SK-N-SH (cell line): Measurements from ENCODE around the gene GCNT2. TPM values are rescaled to one million over a fixed set of nuclear protein-coding genes. Genes with fewer than 3 reads are reported as not detected.
"Not testable (repeated sequence)": the region's sequence is repeated elsewhere in the genome, so short reads cannot be mapped to it uniquely, and the experiment has no call there.

Experiments
- CTCF ChIA-PET: fragments of 300-600, 350-600 bp; formaldehyde crosslinking; extraction: SDS; loops from one replicate; lab custom pipeline; 2021; lab: Yijun Ruan, JAX
- POLR2A ChIA-PET: fragments of 350-600 bp; sonication (Branson Sonifier 250); formaldehyde crosslinking; extraction: SDS; loops from one replicate; lab custom pipeline; 2020; ENCODE audit warnings: antibody characterized with exemption, inconsistent platforms; lab: Yijun Ruan, JAX
- DNase-seq: peaks from one replicate; pipeline ENCODE4 v3.0.0; 2012
- H2AFZ ChIP-seq: fragments of 200-600 bp; sonication (generic); 2 replicates; pipeline ENCODE4 v1.8.1; 2016; ENCODE audit warnings: antibody characterized with exemption, mild to moderate bottlenecking, low read depth
- H3F3A ChIP-seq: fragments of 200-600 bp; sonication (generic); replicated peaks from 2 replicates; pipeline ENCODE3; 2016; ENCODE audit warnings: antibody characterized with exemption, mild to moderate bottlenecking; ENCODE audit not compliant: insufficient read depth
- H3K27ac ChIP-seq, 2 experiments: fragments of 200-500 bp in 1 of 2; fragments of 200-600 bp in 1 of 2; sonication (Bioruptor generic) in 1 of 2; sonication (generic), shearing (Covaris generic) in 1 of 2; 2 replicates each; pipeline versions ENCODE4 v1.5.1 to v1.6.1; 2014 to 2016; ENCODE audit warnings: low read depth in 2 of 2, inconsistent platforms in 1 of 2, low read length in 1 of 2, mild to moderate bottlenecking in 1 of 2, mixed read lengths in 1 of 2
- H3K27me3 ChIP-seq: fragments of 200-600 bp; sonication (generic), shearing (Covaris generic); 2 replicates; pipeline ENCODE4 v1.6.1; 2016; ENCODE audit warnings: mixed run types; ENCODE audit not compliant: insufficient read depth
- H3K36me3 ChIP-seq, 2 experiments: fragments of 200-500 bp in 1 of 2; fragments of 200-600 bp in 1 of 2; sonication (Bioruptor generic) in 1 of 2; sonication (generic) in 1 of 2; replicated peaks in 1 of 2; 2 replicates each; pipeline versions ENCODE3 to v1.5.1; 2014 to 2016; ENCODE audit warnings: low read length in 1 of 2, mild to moderate bottlenecking in 1 of 2; ENCODE audit not compliant: insufficient read depth in 2 of 2, control insufficient read depth in 1 of 2
- H3K4me1 ChIP-seq, 2 experiments: fragments of 200-500 bp in 1 of 2; fragments of 200-600 bp in 1 of 2; sonication (Bioruptor generic) in 1 of 2; sonication (generic), shearing (Covaris generic) in 1 of 2; 2 replicates each; pipeline versions ENCODE4 v1.5.1 to v1.6.1; 2014 to 2016; ENCODE audit warnings: low read depth in 1 of 2, low read length in 1 of 2, mixed run types in 1 of 2; ENCODE audit not compliant: insufficient read depth in 2 of 2, control insufficient read depth in 1 of 2
- H3K4me2 ChIP-seq: fragments of 200-600 bp; sonication (generic), shearing (Covaris generic); 2 replicates; pipeline ENCODE4 v1.6.1; 2017; ENCODE audit warnings: mixed run types
- H3K4me3 ChIP-seq, 2 experiments: fragments of 200-500 bp in 1 of 2; fragments of 200-600 bp in 1 of 2; sonication (Bioruptor generic) in 1 of 2; sonication (generic), shearing (Covaris generic) in 1 of 2; 2 replicates each; pipeline versions ENCODE4 v1.5.1 to v1.8.1; 2014 to 2016; ENCODE audit warnings: low read depth in 2 of 2, inconsistent platforms in 1 of 2, low read length in 1 of 2, mild to moderate bottlenecking in 1 of 2, mixed read lengths in 1 of 2, moderate library complexity in 1 of 2
- H3K79me2 ChIP-seq: fragments of 200-600 bp; sonication (generic); 2 replicates; pipeline ENCODE4 v1.8.1; 2017; ENCODE audit warnings: mild to moderate bottlenecking; ENCODE audit not compliant: insufficient read depth
- H3K9ac ChIP-seq: fragments of 200-600 bp; sonication (generic); 2 replicates; pipeline ENCODE4 v1.6.1; 2017; ENCODE audit warnings: mixed run types
- H3K9me2 ChIP-seq: fragments of 200-600 bp; sonication (generic); 2 replicates; pipeline ENCODE4 v1.6.1; 2017; ENCODE audit warnings: mixed run types
- H3K9me3 ChIP-seq: fragments of 200-600 bp; sonication (generic); 2 replicates; pipeline ENCODE4 v1.6.1; 2017; ENCODE audit warnings: mixed run types, mild to moderate bottlenecking, moderate library complexity
- H4K20me1 ChIP-seq: fragments of 200-600 bp; sonication (generic); 2 replicates; pipeline ENCODE4 v1.6.1; 2017; ENCODE audit warnings: mild to moderate bottlenecking, mixed run types; ENCODE audit not compliant: insufficient read depth
- CHD2 ChIP-seq: fragments of 150-350 bp; IDR thresholded peaks from 2 replicates; pipeline ENCODE4 v1.6.1; 2018; ENCODE audit warnings: low read length; ENCODE audit not compliant: partially characterized antibody
- CTCF ChIP-seq: fragments of 200-600 bp; sonication (generic); IDR thresholded peaks from 2 replicates; pipeline ENCODE4 v1.6.1; 2017; ENCODE audit warnings: antibody characterized with exemption, mild to moderate bottlenecking, moderate library complexity
- ELF1 ChIP-seq: IDR thresholded peaks from 2 replicates; pipeline ENCODE4 v1.4.0; 2012
- EZH2phosphoT487 ChIP-seq: fragments of 200-600 bp; sonication (generic); IDR thresholded peaks from 2 replicates; pipeline ENCODE4 v1.6.1; 2017; ENCODE audit warnings: low read depth, mixed run types, mild to moderate bottlenecking, antibody characterized with exemption, moderate library complexity, borderline replicate concordance
- FOXM1 ChIP-seq: IDR thresholded peaks from 2 replicates; pipeline ENCODE4 v1.4.0; 2012; ENCODE audit warnings: low read depth, mild to moderate bottlenecking
- JUND ChIP-seq: IDR thresholded peaks from 2 replicates; pipeline ENCODE4 v1.4.0; 2012
- MAX ChIP-seq: IDR thresholded peaks from 2 replicates; pipeline ENCODE4 v1.4.0; 2012; ENCODE audit warnings: low read depth
- MEF2A ChIP-seq: IDR thresholded peaks from 2 replicates; pipeline ENCODE4 v1.4.0; 2012; ENCODE audit warnings: low read depth, borderline replicate concordance
- NRF1 ChIP-seq: IDR thresholded peaks from 2 replicates; pipeline ENCODE4 v1.6.1; 2012; ENCODE audit warnings: low read depth, mild to moderate bottlenecking, low read length
- RCOR1 ChIP-seq: fragments of 150-350 bp; IDR thresholded peaks from 2 replicates; pipeline ENCODE4 v1.6.1; 2017; ENCODE audit warnings: antibody characterized with exemption, low read length
- RXRA ChIP-seq: IDR thresholded peaks from 2 replicates; pipeline ENCODE4 v1.4.0; 2012; ENCODE audit warnings: low read depth, mild to moderate bottlenecking, borderline replicate concordance
- SMC3 ChIP-seq: IDR thresholded peaks from 2 replicates; pipeline ENCODE4 v1.6.1; 2012; ENCODE audit warnings: low read depth, low read length, improper control_type of control experiment
- TAF1 ChIP-seq: IDR thresholded peaks from 2 replicates; pipeline ENCODE4 v1.6.1; 2012; ENCODE audit warnings: low read depth, mild to moderate bottlenecking, low read length, moderate library complexity, borderline replicate concordance
- TEAD4 ChIP-seq: IDR thresholded peaks from 2 replicates; pipeline ENCODE4 v1.4.0; 2012; ENCODE audit warnings: mild to moderate bottlenecking, borderline replicate concordance; ENCODE audit not compliant: insufficient read depth
- YY1 ChIP-seq: IDR thresholded peaks from 2 replicates; pipeline ENCODE4 v1.4.0; 2012; ENCODE audit warnings: low read depth, mild to moderate bottlenecking
- WGBS: methylation state at CpG from one replicate; pipeline ENCODE4 v1.1.6; 2017; ENCODE audit warnings: low lambda C conversion rate; 5-methylcytosine and 5-hydroxymethylcytosine counted together
- polyA plus RNA-seq, 3 experiments: library from polyadenylated mRNA; depleted of rRNA; stranded (reverse); fragments of >200 nt; gene quantifications; 2 replicates each; pipeline ENCODE4 v1.2.3, GENCODE V29; 2012

The GCNT2 gene
- polyA plus RNA-seq, 1 of the 3 experiments (the other 2 are of a cell fraction) = 0.13 TPM

DNA sequence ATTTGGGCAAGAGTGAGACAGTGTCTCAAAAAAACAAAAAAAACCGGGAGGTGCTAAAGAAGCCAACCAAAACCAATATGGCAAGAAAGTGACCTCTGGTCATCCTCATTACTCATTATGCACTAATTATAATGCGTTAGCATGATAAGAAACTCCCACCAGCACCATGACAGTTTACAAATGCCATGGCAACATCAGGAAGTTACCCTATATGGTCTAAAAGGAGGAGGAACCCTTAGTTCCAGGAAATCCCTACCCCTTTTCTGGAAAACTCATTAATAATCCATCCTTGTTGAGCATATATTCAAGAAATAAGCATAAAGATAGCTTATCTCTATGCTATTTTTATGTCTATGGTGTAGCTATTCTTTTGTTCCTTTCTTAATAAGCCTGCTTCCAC lies 141.6 kb downstream of the GCNT2 start:
- Histone ChIP-seq H3K79me2 (no peaks in the 10 kb centered on the region), H3K27me3 (no peaks in the 10 kb centered on the region), H3K27ac (no peak overlapping the region), H3K9ac (no peak overlapping the region), H3K4me2 (no peak overlapping the region), H4K20me1 (no peaks in the 10 kb centered on the region), H3K4me1 (peaks cover 0 to 4% of the 10 kb centered on the region in 2 experiments; a peak in 1 of 4 replicates), H3K4me3 (no peak overlapping the region), H3K36me3 (no peaks in the 10 kb centered on the region), H3K9me2 (no peaks in the 10 kb centered on the region), H3K9me3 (no peaks in the 10 kb centered on the region), H3F3A (no peaks in the 10 kb centered on the region), H2AFZ (no peak overlapping the region)
- CTCF ChIA-PET = no interaction called here
- WGBS = 52% methylated on average over 2 of the region's 2 CpGs
- no peak for TF ChIP-seq NRF1
- TF ChIP-seq MEF2A = no peak
- no peak for DNase-seq
- POLR2A ChIA-PET = no interaction called here

- H3K36me3 ChIP-seq, CTCF ChIA-PET: not testable (repeated sequence)
- WGBS = 0% methylated on average over 1 of the region's 1 CpG
Measured at GRCh38 chr6:10665595-10665994, 144.4 kb downstream of the GCNT2 start.

DNA sequence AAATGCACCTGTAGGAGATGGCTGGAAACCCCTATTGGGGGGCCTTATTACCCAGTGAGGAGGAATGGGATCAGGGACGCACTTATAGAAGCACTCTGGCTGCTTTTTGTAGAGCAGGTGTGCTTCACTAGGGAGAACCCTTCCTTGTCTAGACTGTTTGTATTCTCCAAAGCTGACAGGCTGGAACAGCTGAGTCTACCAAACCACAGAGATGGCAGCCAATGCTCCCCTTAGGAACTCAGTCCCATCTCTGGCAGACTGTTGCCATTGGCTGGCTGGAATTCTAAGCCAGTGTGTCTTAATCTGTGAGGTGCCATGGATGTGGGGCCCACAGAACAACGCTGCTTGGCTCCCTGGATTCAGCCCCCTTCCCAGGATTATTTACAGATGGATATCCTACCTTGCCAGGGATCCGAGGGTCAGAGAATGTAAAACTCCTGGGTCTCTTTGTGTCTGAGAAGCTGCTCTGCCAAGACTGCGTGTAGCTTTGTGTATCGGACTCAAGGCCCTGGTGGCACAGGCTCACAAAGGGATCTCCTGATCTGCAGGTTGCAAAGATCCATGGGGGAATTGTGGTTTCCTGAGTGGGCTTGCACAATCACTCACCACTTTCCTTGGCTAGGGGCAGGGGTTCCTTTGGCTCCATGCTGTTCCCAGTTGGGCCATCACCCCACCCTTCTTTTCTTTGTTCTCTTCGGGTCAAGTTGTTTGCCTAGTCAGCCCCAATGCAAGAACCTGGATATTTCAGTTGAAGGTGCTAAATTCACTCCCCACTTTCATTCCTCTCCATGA lies 147.2 kb downstream of the GCNT2 start:
- Histone ChIP-seq H4K20me1 (no peaks in the 10 kb centered on the region), H2AFZ (no peak overlapping the region), H3K9me2 (no peaks in the 10 kb centered on the region), H3K4me3 (no peak overlapping the region), H3K4me1 (no peaks in the 10 kb centered on the region), H3K27me3 (no peaks in the 10 kb centered on the region), H3K9ac (no peak overlapping the region), H3F3A (no peaks in the 10 kb centered on the region), H3K79me2 (no peaks in the 10 kb centered on the region), H3K4me2 (no peak overlapping the region), H3K9me3 (no peaks in the 10 kb centered on the region), H3K27ac (no peak overlapping the region), H3K36me3 (no peaks in the 10 kb centered on the region)
- DNase-seq = no peak
- POLR2A ChIA-PET = no interaction called here
- 28% methylated on average over 2 of the region's 6 CpGs for WGBS
- no peak for TF ChIP-seq RCOR1
- no peak for TF ChIP-seq SMC3
- no peak for TF ChIP-seq CHD2
- CTCF ChIA-PET = interaction anchor here (0.8 kb wide), 1 partner anchor 1099 kb away, joined by 3 read pairs; no protein-coding TSS in a partner anchor

More at GRCh38 chr6:10665595-10665994, 144.4 kb downstream of the GCNT2 start:
- H3K4me3 ChIP-seq, H3K4me2 ChIP-seq, H3K79me2 ChIP-seq, H2AFZ ChIP-seq, H3K27ac ChIP-seq, H3K27me3 ChIP-seq, H3F3A ChIP-seq, H3K4me1 ChIP-seq, DNase-seq, H3K9ac ChIP-seq, H3K9me3 ChIP-seq, H4K20me1 ChIP-seq, POLR2A ChIA-PET, H3K9me2 ChIP-seq: not testable (repeated sequence)

GRCh38 chr6:10676403-10676802 lies 155.3 kb downstream of the GCNT2 start:
- H2AFZ ChIP-seq = no peak overlapping the region
- DNase-seq = no peak
- 94% methylated on average over 6 of the region's 7 CpGs for WGBS
- H3K79me2 ChIP-seq = no peaks in the 10 kb centered on the region
- POLR2A ChIA-PET = no interaction called here
- H3K4me3 ChIP-seq = no peak overlapping the region
- H4K20me1 ChIP-seq = no peaks in the 10 kb centered on the region
- no peaks in the 10 kb centered on the region for H3F3A ChIP-seq
- H3K4me1 ChIP-seq = no peaks in the 10 kb centered on the region
- no peaks in the 10 kb centered on the region for H3K36me3 ChIP-seq
- no peaks in the 10 kb centered on the region for H3K9me3 ChIP-seq
- CTCF ChIA-PET = no interaction called here
- H3K27me3 ChIP-seq = no peaks in the 10 kb centered on the region
- H3K4me2 ChIP-seq = no peak overlapping the region
- no peak overlapping the region for H3K9ac ChIP-seq
- TF ChIP-seq TAF1 = no peak
- no peak for TF ChIP-seq RCOR1
- no peak for TF ChIP-seq EZH2phosphoT487
- TF ChIP-seq JUND = no peak
- TF ChIP-seq FOXM1 = no peak
- TF ChIP-seq MAX = no peak
- TF ChIP-seq TEAD4 = no peak
- TF ChIP-seq YY1 = no peak
- no peak for TF ChIP-seq ELF1
- no peak for TF ChIP-seq RXRA
- no peak for TF ChIP-seq CTCF
- H3K9me2 ChIP-seq = no peaks in the 10 kb centered on the region
- H3K27ac ChIP-seq = no peak overlapping the region
